HepG2 (cell line): ENCODE results near the gene MFRP. TPM values are rescaled to one million over a fixed set of nuclear protein-coding genes. Genes with fewer than 3 reads are reported as not detected.

Source experiments
- ATF1 ChIP-seq: IDR thresholded peaks from 2 replicates; pipeline ENCODE4 v1.6.1; 2016; ENCODE audit warnings: mild to moderate bottlenecking, control low read depth
- ATF7-NPFF ChIP-seq: sonication (generic); formaldehyde crosslinking; IDR thresholded peaks from 2 replicates; pipeline ENCODE4 v1.8.1; 2023; ENCODE audit warnings: mild to moderate bottlenecking, low read depth, missing genetic modification reagents, moderate library complexity
- CEBPB ChIP-seq: IDR thresholded peaks from 2 replicates; pipeline ENCODE4 v1.6.1; 2011; ENCODE audit warnings: low read depth, low read length, improper control_type of control experiment, borderline replicate concordance
- FOXK2 ChIP-seq: fragments of 450-650 bp; IDR thresholded peaks from 2 replicates; pipeline ENCODE4 v1.6.1; 2016
- GPN1 ChIP-seq: sonication (generic); formaldehyde crosslinking; IDR thresholded peaks from 2 replicates; pipeline ENCODE4 v1.5.1; 2020; ENCODE audit warnings: missing genetic modification reagents, borderline replicate concordance
- JARID2 ChIP-seq: sonication (generic); formaldehyde crosslinking; IDR thresholded peaks from 2 replicates; pipeline ENCODE4 v1.8.1; 2023; ENCODE audit warnings: missing genetic modification reagents, inconsistent platforms; ENCODE audit not compliant: insufficient replicate concordance
- KDM5B ChIP-seq: sonication (generic); formaldehyde crosslinking; IDR thresholded peaks from 2 replicates; pipeline ENCODE4 v1.4.0; 2020; ENCODE audit warnings: missing genetic modification reagents, mild to moderate bottlenecking, borderline replicate concordance
- NCOA5 ChIP-seq: sonication (generic); formaldehyde crosslinking; IDR thresholded peaks from 2 replicates; pipeline ENCODE4 v1.4.0; 2020; ENCODE audit warnings: missing genetic modification reagents
- NFE2L1 ChIP-seq: sonication (generic); formaldehyde crosslinking; IDR thresholded peaks from 2 replicates; pipeline ENCODE4 v1.4.0; 2020; ENCODE audit warnings: missing genetic modification reagents, mild to moderate bottlenecking, borderline replicate concordance
- RBFOX2 ChIP-seq: fragments of 200-400 bp; formaldehyde crosslinking; IDR thresholded peaks from 2 replicates; pipeline ENCODE4 v1.6.1; 2017; ENCODE audit warnings: low read depth, mild to moderate bottlenecking, low read length
- ZNF180 ChIP-seq: sonication (generic); formaldehyde crosslinking; IDR thresholded peaks from 2 replicates; pipeline ENCODE4 v1.4.0; 2020; ENCODE audit warnings: low read depth, missing genetic modification reagents, borderline replicate concordance
- ZNF570 ChIP-seq: sonication (generic); formaldehyde crosslinking; IDR thresholded peaks from 2 replicates; pipeline ENCODE4 v1.4.0; 2020; ENCODE audit warnings: mild to moderate bottlenecking, missing genetic modification reagents, borderline replicate concordance
- ZSCAN22 ChIP-seq: sonication (generic); formaldehyde crosslinking; IDR thresholded peaks from 2 replicates; pipeline ENCODE4 v1.4.0; 2020; ENCODE audit warnings: mild to moderate bottlenecking, missing genetic modification reagents
- polyA plus RNA-seq, 8 experiments: library from polyadenylated mRNA; depleted of rRNA in 3 of 8; stranded (reverse) in 7 of 8; unstranded in 1 of 8; fragments of >200 nt; fragmentation: Illumina TruSeq in 4 of 8; extraction: Trizol in 4 of 8; gene quantifications; 2 replicates each; pipeline versions ENCODE4 v1.2.1 to v1.2.3, GENCODE V29; 2011 to 2016; ENCODE audit warnings: low read depth in 4 of 8, missing spikeins in 1 of 8, mixed read lengths in 1 of 8; ENCODE audit not compliant: insufficient read depth in 1 of 8
- total RNA-seq, 5 experiments: library from RNA; depleted of rRNA; stranded (reverse); fragments of >200 nt; fragmentation: Illumina TruSeq; extraction: Trizol; gene quantifications; 2 replicates each; pipeline ENCODE4 v1.2.3, GENCODE V29; 2016; ENCODE audit warnings: low read depth in 1 of 5
- TF ChIP-seq, protein P1 (sequence below): sonication (generic); formaldehyde crosslinking; IDR thresholded peaks from 2 replicates; pipeline ENCODE4 v1.4.0; 2020; ENCODE audit warnings: mild to moderate bottlenecking, missing genetic modification reagents
- TF ChIP-seq, protein P2 (sequence below): IDR thresholded peaks from 2 replicates; pipeline ENCODE4 v1.6.1; 2016; ENCODE audit warnings: missing genetic modification reagents, missing compliant biosample characterization
- TF ChIP-seq, protein P3 (sequence below): IDR thresholded peaks from 2 replicates; pipeline ENCODE4 v1.6.1; 2016
- TF ChIP-seq, protein P4 (sequence below): IDR thresholded peaks from 2 replicates; pipeline ENCODE4 v1.6.1; 2016; ENCODE audit warnings: low read depth, missing genetic modification reagents, missing compliant biosample characterization
- TF ChIP-seq, protein P5 (sequence below): sonication (generic); formaldehyde crosslinking; IDR thresholded peaks from 2 replicates; pipeline ENCODE4 v1.5.1; 2020; ENCODE audit warnings: missing genetic modification reagents, mild to moderate bottlenecking, borderline replicate concordance

MFRP gene
- total and polyA plus RNA-seq, 2 of the 13 experiments (the other 11 are each of a cell fraction or from before 2014, with no cell fraction given) = not detected

DNA sequence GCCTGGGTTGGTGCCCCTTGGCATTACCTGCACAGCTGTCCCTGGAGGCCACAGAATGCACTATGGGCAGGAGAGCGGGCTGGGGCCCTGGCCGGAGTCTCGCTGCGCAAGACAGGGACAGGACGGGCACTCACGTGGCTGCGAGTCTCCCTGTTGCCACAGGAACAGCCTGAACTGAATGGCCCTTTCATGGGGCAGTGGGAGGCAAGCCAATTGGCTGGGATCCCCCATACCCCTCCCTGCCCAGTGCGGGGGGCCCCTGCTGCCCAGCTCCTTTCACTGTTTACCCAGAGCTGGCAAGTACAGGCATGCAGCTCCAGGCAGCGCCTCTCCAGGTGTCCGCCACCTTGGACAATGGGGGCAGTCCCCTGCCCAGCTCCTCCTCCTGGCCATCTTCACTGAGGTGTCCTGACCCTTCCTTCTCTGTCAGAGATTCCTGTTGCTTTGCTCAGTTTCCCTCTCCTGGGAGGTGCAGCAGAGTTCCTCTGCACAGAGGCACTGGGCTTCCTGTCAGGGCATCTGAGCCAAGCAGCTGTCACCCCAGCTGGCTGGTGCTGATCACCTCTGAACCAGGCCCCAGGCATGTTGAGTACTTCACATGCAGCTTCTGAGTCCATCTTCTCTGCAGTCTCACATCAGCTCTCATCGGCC, 29.8 kb upstream of the MFRP start (continued):
- TF ChIP-seq ZNF570 (no peak), RBFOX2 (peak; percentile 48; the same call in 1 of the 2 replicates), CEBPB (no peak), JARID2 (CRISPR knock-in tag) (peak; percentile 51), ZSCAN22 (CRISPR knock-in tag) (no peak), GPN1 (no peak), FOXK2 (no peak), NCOA5 (CRISPR knock-in tag) (no peak), NFE2L1 (CRISPR knock-in tag) (no peak), ZNF180 (no peak), ATF7-NPFF (CRISPR knock-in tag) (no peak), ATF1 (no peak), KDM5B (CRISPR knock-in tag) (0 out of 2 replicates have a peak, but pooled peaks have one; percentile 26)
- TF ChIP-seq, protein P1, sequence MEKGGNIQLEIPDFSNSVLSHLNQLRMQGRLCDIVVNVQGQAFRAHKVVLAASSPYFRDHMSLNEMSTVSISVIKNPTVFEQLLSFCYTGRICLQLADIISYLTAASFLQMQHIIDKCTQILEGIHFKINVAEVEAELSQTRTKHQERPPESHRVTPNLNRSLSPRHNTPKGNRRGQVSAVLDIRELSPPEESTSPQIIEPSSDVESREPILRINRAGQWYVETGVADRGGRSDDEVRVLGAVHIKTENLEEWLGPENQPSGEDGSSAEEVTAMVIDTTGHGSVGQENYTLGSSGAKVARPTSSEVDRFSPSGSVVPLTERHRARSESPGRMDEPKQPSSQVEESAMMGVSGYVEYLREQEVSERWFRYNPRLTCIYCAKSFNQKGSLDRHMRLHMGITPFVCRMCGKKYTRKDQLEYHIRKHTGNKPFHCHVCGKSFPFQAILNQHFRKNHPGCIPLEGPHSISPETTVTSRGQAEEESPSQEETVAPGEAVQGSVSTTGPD (CRISPR knock-in tag) = no peak
- TF ChIP-seq, protein P2, sequence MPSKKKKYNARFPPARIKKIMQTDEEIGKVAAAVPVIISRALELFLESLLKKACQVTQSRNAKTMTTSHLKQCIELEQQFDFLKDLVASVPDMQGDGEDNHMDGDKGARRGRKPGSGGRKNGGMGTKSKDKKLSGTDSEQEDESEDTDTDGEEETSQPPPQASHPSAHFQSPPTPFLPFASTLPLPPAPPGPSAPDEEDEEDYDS (CRISPR knock-in tag) = peak; percentile 15; the same call in 1 of the 2 replicates
- TF ChIP-seq, protein P3, sequence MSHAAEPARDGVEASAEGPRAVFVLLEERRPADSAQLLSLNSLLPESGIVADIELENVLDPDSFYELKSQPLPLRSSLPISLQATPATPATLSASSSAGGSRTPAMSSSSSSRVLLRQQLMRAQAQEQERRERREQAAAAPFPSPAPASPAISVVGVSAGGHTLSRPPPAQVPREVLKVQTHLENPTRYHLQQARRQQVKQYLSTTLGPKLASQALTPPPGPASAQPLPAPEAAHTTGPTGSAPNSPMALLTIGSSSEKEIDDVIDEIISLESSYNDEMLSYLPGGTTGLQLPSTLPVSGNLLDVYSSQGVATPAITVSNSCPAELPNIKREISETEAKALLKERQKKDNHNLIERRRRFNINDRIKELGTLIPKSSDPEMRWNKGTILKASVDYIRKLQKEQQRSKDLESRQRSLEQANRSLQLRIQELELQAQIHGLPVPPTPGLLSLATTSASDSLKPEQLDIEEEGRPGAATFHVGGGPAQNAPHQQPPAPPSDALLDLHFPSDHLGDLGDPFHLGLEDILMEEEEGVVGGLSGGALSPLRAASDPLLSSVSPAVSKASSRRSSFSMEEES = peak; percentile 74
- TF ChIP-seq, protein P4, sequence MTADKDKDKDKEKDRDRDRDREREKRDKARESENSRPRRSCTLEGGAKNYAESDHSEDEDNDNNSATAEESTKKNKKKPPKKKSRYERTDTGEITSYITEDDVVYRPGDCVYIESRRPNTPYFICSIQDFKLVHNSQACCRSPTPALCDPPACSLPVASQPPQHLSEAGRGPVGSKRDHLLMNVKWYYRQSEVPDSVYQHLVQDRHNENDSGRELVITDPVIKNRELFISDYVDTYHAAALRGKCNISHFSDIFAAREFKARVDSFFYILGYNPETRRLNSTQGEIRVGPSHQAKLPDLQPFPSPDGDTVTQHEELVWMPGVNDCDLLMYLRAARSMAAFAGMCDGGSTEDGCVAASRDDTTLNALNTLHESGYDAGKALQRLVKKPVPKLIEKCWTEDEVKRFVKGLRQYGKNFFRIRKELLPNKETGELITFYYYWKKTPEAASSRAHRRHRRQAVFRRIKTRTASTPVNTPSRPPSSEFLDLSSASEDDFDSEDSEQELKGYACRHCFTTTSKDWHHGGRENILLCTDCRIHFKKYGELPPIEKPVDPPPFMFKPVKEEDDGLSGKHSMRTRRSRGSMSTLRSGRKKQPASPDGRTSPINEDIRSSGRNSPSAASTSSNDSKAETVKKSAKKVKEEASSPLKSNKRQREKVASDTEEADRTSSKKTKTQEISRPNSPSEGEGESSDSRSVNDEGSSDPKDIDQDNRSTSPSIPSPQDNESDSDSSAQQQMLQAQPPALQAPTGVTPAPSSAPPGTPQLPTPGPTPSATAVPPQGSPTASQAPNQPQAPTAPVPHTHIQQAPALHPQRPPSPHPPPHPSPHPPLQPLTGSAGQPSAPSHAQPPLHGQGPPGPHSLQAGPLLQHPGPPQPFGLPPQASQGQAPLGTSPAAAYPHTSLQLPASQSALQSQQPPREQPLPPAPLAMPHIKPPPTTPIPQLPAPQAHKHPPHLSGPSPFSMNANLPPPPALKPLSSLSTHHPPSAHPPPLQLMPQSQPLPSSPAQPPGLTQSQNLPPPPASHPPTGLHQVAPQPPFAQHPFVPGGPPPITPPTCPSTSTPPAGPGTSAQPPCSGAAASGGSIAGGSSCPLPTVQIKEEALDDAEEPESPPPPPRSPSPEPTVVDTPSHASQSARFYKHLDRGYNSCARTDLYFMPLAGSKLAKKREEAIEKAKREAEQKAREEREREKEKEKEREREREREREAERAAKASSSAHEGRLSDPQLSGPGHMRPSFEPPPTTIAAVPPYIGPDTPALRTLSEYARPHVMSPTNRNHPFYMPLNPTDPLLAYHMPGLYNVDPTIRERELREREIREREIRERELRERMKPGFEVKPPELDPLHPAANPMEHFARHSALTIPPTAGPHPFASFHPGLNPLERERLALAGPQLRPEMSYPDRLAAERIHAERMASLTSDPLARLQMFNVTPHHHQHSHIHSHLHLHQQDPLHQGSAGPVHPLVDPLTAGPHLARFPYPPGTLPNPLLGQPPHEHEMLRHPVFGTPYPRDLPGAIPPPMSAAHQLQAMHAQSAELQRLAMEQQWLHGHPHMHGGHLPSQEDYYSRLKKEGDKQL (CRISPR knock-in tag) = no peak
- TF ChIP-seq, protein P5, sequence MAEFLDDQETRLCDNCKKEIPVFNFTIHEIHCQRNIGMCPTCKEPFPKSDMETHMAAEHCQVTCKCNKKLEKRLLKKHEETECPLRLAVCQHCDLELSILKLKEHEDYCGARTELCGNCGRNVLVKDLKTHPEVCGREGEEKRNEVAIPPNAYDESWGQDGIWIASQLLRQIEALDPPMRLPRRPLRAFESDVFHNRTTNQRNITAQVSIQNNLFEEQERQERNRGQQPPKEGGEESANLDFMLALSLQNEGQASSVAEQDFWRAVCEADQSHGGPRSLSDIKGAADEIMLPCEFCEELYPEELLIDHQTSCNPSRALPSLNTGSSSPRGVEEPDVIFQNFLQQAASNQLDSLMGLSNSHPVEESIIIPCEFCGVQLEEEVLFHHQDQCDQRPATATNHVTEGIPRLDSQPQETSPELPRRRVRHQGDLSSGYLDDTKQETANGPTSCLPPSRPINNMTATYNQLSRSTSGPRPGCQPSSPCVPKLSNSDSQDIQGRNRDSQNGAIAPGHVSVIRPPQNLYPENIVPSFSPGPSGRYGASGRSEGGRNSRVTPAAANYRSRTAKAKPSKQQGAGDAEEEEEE = no peak
